Measurements from ENCODE around the gene NAB2. TPM values are rescaled to one million over a fixed set of nuclear protein-coding genes. Genes with fewer than 3 reads are reported as not detected.

Gene NAB2
- polyA plus RNA-seq, 1 donor (not counting 4 experiments of a cell fraction or from before 2014, with no cell fraction given), result 22.0 TPM

- no peak overlapping the region for H3K9ac ChIP-seq (ENCODE audit: control insufficient read depth, extremely low read depth, insufficient read depth, low read length)
- dilution Hi-C loops (cut with MboI; ENCODE audit: extremely low pct_ligation_motif_present, low sequenced_read_pairs), result no loop called here
Measured at GRCh38 chr12:57080855-57081254, 8.1 kb upstream of the NAB2 start.

GRCh38 chr12:57085999-57086492, 2.9 kb upstream of the NAB2 start:
- peak overlapping the region; percentile 91 for H3K9ac ChIP-seq (ENCODE audit: control insufficient read depth, extremely low read depth, insufficient read depth, low read length)
- no peaks in the 10 kb centered on the region for H3K9me3 ChIP-seq (ENCODE audit: control insufficient read depth, low read depth, low read length)
- H3K4me1 ChIP-seq (ENCODE audit: control insufficient read depth, extremely low read depth, insufficient read depth, low read length), result peaks cover 32% of the 10 kb centered on the region
- FAIRE-seq (no peak), DNase-seq (ENCODE audit: low read depth, low spot score) (no peak)
- H3K79me2 ChIP-seq (ENCODE audit: control insufficient read depth, insufficient read depth, low read length), result peaks cover 16% of the 10 kb centered on the region
- H3K4me2 ChIP-seq (ENCODE audit: control insufficient read depth, extremely low read depth, insufficient read depth, low read depth, low read length), result peak overlapping the region; percentile 97
- no peaks in the 10 kb centered on the region for H3K27me3 ChIP-seq (ENCODE audit: control insufficient read depth, extremely low read depth, insufficient read depth, low read length)
- peaks cover 4% of the 10 kb centered on the region for H4K20me1 ChIP-seq (ENCODE audit: control insufficient read depth, extremely low read depth, insufficient read depth, low read length)
- dilution Hi-C loops (cut with MboI; ENCODE audit: extremely low pct_ligation_motif_present, low sequenced_read_pairs), result no loop called here
- H3K4me3 ChIP-seq (ENCODE audit: control insufficient read depth in 2 of 3, extremely low read depth in 1 of 3, insufficient read depth in 2 of 3, low read depth in 1 of 3, low read length in 3 of 3), result peak overlapping the region in 2 of 3 experiments; percentile 82 to 83
- peak overlapping the region; percentile 95 for H3K27ac ChIP-seq (ENCODE audit: control insufficient read depth, insufficient read depth, low read length)
- H2AFZ ChIP-seq (ENCODE audit: control insufficient read depth, low read length), result peak overlapping the region; percentile 2
- no peaks in the 10 kb centered on the region for H3K9me1 ChIP-seq (ENCODE audit: control insufficient read depth, extremely low read depth, insufficient read depth, low read length)
- no peak for TF ChIP-seq EZH2 (IDR thresholded peaks at IDR 0.05; ENCODE audit: low read length)
- TF ChIP-seq, protein P1, sequence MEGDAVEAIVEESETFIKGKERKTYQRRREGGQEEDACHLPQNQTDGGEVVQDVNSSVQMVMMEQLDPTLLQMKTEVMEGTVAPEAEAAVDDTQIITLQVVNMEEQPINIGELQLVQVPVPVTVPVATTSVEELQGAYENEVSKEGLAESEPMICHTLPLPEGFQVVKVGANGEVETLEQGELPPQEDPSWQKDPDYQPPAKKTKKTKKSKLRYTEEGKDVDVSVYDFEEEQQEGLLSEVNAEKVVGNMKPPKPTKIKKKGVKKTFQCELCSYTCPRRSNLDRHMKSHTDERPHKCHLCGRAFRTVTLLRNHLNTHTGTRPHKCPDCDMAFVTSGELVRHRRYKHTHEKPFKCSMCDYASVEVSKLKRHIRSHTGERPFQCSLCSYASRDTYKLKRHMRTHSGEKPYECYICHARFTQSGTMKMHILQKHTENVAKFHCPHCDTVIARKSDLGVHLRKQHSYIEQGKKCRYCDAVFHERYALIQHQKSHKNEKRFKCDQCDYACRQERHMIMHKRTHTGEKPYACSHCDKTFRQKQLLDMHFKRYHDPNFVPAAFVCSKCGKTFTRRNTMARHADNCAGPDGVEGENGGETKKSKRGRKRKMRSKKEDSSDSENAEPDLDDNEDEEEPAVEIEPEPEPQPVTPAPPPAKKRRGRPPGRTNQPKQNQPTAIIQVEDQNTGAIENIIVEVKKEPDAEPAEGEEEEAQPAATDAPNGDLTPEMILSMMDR (optimal IDR thresholded peaks at IDR 0.05 in 1 of 3, IDR thresholded peaks at IDR 0.05 in 1 of 3, conservative IDR thresholded peaks at IDR 0.05 in 1 of 3; ENCODE audit: extremely low read depth in 1 of 3, insufficient read depth in 2 of 3, low read length in 3 of 3), result no peak
- no peaks in the 10 kb centered on the region for H3K36me3 ChIP-seq (ENCODE audit: control insufficient read depth in 2 of 2, extremely low read depth in 1 of 2, insufficient read depth in 2 of 2, low read length in 2 of 2)

More at GRCh38 chr12:57080855-57081254, 8.1 kb upstream of the NAB2 start:
- H3K4me3 ChIP-seq (ENCODE audit: control insufficient read depth in 2 of 3, extremely low read depth in 1 of 3, insufficient read depth in 2 of 3, low read depth in 1 of 3, low read length in 3 of 3), result no peak overlapping the region
- FAIRE-seq (no peak), DNase-seq (ENCODE audit: low read depth, low spot score) (no peak)
- no peaks in the 10 kb centered on the region for H3K36me3 ChIP-seq (ENCODE audit: control insufficient read depth in 2 of 2, extremely low read depth in 1 of 2, insufficient read depth in 2 of 2, low read length in 2 of 2)
- H3K27ac ChIP-seq (ENCODE audit: control insufficient read depth, insufficient read depth, low read length), result no peak overlapping the region
- TF ChIP-seq, protein P1 (optimal IDR thresholded peaks at IDR 0.05 in 1 of 3, IDR thresholded peaks at IDR 0.05 in 1 of 3, conservative IDR thresholded peaks at IDR 0.05 in 1 of 3; ENCODE audit: extremely low read depth in 1 of 3, insufficient read depth in 2 of 3, low read length in 3 of 3), result no peak
- no peak for TF ChIP-seq EZH2 (IDR thresholded peaks at IDR 0.05; ENCODE audit: low read length)
- peaks cover 14% of the 10 kb centered on the region for H3K79me2 ChIP-seq (ENCODE audit: control insufficient read depth, insufficient read depth, low read length)
- no peaks in the 10 kb centered on the region for H3K9me3 ChIP-seq (ENCODE audit: control insufficient read depth, low read depth, low read length)
- no peaks in the 10 kb centered on the region for H4K20me1 ChIP-seq (ENCODE audit: control insufficient read depth, extremely low read depth, insufficient read depth, low read length)
- H2AFZ ChIP-seq (ENCODE audit: control insufficient read depth, low read length), result no peak overlapping the region
- no peak overlapping the region for H3K4me2 ChIP-seq (ENCODE audit: control insufficient read depth, extremely low read depth, insufficient read depth, low read depth, low read length)
- no peaks in the 10 kb centered on the region for H3K9me1 ChIP-seq (ENCODE audit: control insufficient read depth, extremely low read depth, insufficient read depth, low read length)
- H3K4me1 ChIP-seq (ENCODE audit: control insufficient read depth, extremely low read depth, insufficient read depth, low read length), result peaks cover 10% of the 10 kb centered on the region
- H3K27me3 ChIP-seq (ENCODE audit: control insufficient read depth, extremely low read depth, insufficient read depth, low read length), result no peaks in the 10 kb centered on the region

All from keratinocyte (primary cell).